T-cell (primary cell): ENCODE measurements around the gene BMP8A. TPM values are rescaled to one million over a fixed set of nuclear protein-coding genes. Genes with fewer than 3 reads are reported as not detected.
"Not testable (repeated sequence)": the region's sequence is repeated elsewhere in the genome, so short reads cannot be mapped to it uniquely, and the experiment has no call there.

Experiments used
- ATAC-seq, 4 experiments: fragments of 200-7000 bp in 3 of 4; fragments of 150-1000 bp in 1 of 4; cut with Tn5 transposase; replicated peaks in 1 of 4; 1 replicate in 3 of 4; 2 replicates in 1 of 4; pipeline ENCODE4 v1.10.0; 2021; ENCODE audit warnings: moderate library complexity in 3 of 4, mild to moderate bottlenecking in 2 of 4, moderate number of reproducible peaks in 1 of 4
- CTCF ChIA-PET, 2 donors: fragments of 300-600 bp; sonication (Branson Sonifier 250); formaldehyde crosslinking; loops; one replicate each; lab custom pipeline; 2022; ENCODE audit warnings: antibody characterized with exemption in 2 of 2; lab: Charles Lee
- POLR2A ChIA-PET, 2 donors: fragments of 300-600 bp; sonication (Branson Sonifier 250); formaldehyde crosslinking; loops; one replicate each; lab custom pipeline; 2022; ENCODE audit warnings: antibody characterized with exemption in 2 of 2; lab: Charles Lee
- DNase-seq, 35 experiments: peaks; one replicate each; pipeline versions ENCODE4 v3.0.0 to v3.0.0-alpha.2; 2013 to 2023
- H3K27ac ChIP-seq: one replicate; pipeline ENCODE4 v1.5.1; 2013; ENCODE audit warnings: low read length
- H3K27me3 ChIP-seq, 2 experiments: replicated peaks in 1 of 2; 1 replicate in 1 of 2; 2 replicates in 1 of 2; pipeline versions ENCODE4 v1.6.1 to v1.7.0; 2013; ENCODE audit warnings: low read length in 1 of 2, mixed read lengths in 1 of 2; ENCODE audit not compliant: control insufficient read depth in 2 of 2, insufficient read depth in 2 of 2; ENCODE audit errors: extremely low read depth in 1 of 2
- H3K36me3 ChIP-seq, 2 donors: 1 replicate in 1 of 2; 2 replicates in 1 of 2; pipeline versions ENCODE4 v1.6.1 to v1.7.0; 2013; ENCODE audit warnings: low read length in 1 of 2; ENCODE audit not compliant: control insufficient read depth in 2 of 2, insufficient read depth in 1 of 2; ENCODE audit errors: extremely low read depth in 1 of 2
- H3K4me1 ChIP-seq, 2 experiments: 1 replicate in 1 of 2; 2 replicates in 1 of 2; pipeline versions ENCODE4 v1.6.1 to v1.7.0; 2013; ENCODE audit warnings: low read length in 2 of 2, mixed read lengths in 1 of 2; ENCODE audit not compliant: insufficient read depth in 2 of 2, control insufficient read depth in 1 of 2; ENCODE audit errors: extremely low read depth in 1 of 2
- H3K4me3 ChIP-seq, 2 donors: 1 replicate in 1 of 2; 2 replicates in 1 of 2; pipeline versions ENCODE4 v1.5.1 to v1.7.0; 2013; ENCODE audit warnings: mild to moderate bottlenecking in 2 of 2, low read length in 1 of 2, moderate library complexity in 1 of 2; ENCODE audit not compliant: control insufficient read depth in 1 of 2; ENCODE audit errors: extremely low read depth in 1 of 2
- H3K9me3 ChIP-seq: 2 replicates; pipeline ENCODE4 v1.7.0; 2013
- H3K27ac Mint-ChIP-seq, 2 donors: one replicate each; pipeline ENCODE4 v1.8.0; 2020 to 2021; ENCODE audit warnings: mild to moderate bottlenecking in 2 of 2, mixed read lengths in 2 of 2
- H3K27me3 Mint-ChIP-seq, 2 donors: one replicate each; pipeline ENCODE4 v1.8.0; 2021 to 2022; ENCODE audit warnings: mixed read lengths in 2 of 2
- H3K36me3 Mint-ChIP-seq: one replicate; pipeline ENCODE4 v1.8.0; 2021; ENCODE audit warnings: mixed read lengths
- H3K4me1 Mint-ChIP-seq, 3 donors: one replicate each; pipeline ENCODE4 v1.8.0; 2020 to 2022; ENCODE audit warnings: mixed read lengths in 3 of 3, mild to moderate bottlenecking in 1 of 3
- H3K4me3 Mint-ChIP-seq, 3 donors: one replicate each; pipeline ENCODE4 v1.8.0; 2020 to 2022; ENCODE audit warnings: mild to moderate bottlenecking in 3 of 3, mixed read lengths in 3 of 3, moderate library complexity in 3 of 3
- H3K9me3 Mint-ChIP-seq, 3 donors: one replicate each; pipeline ENCODE4 v1.8.0; 2020 to 2022; ENCODE audit warnings: mixed read lengths in 3 of 3
- WGBS: methylation state at CpG from one replicate; pipeline ENCODE4 v1.1.5; 2013; ENCODE audit warnings: missing lambda C conversion rate; ENCODE audit not compliant: insufficient coverage; 5-methylcytosine and 5-hydroxymethylcytosine counted together
- total RNA-seq, 35 experiments: library from RNA in 6 of 35; stranded (reverse) in 6 of 35; fragments of 120-200 nt in 1 of 35; gene quantifications; one replicate each; pipeline versions ENCODE4 v1.2.1 to v1.2.4 and lab custom pipeline; 2013 to 2026

The BMP8A gene
- total RNA-seq, 5 donors from 2014 or later (not counting 1 experiment from before 2014, with no cell fraction given) = 0.38 TPM; not detected in 4

DNA sequence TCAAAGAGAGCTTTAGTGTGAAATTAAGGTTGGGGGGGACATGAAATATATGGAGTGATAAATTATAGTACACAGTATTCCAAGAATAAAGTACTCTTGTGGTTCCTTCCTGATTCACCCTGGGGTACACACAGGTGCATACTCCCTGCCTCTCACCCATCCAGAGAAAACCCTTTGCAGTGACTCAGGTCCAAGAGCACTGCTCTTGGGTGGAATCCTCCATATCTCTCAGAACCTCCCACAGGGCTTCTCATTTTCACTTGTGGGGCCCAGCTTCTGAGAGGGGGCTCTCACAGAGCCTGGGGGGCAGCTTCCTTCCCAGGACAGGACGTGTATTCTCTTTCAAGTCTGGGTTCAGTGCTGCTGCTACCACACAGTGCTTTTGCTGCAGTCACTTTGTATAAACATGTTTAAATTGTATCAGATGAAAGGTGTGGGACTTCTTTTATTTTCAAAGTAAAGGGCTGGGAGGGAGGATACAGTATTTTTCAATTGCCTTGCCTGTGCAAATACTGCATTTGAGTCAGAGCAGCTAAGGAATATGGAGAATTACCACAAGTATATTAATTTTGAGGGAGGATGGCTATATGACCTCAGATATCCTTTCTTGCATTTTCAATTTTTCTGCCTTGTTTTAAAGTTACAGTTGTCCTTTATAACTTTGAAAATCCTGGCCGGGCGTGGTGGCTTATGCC, 24.9 kb upstream of the BMP8A start:
- Histone ChIP-seq H3K27ac (no peak overlapping the region), H3K27me3 (no peaks in the 10 kb centered on the region), H3K4me3 (no peak overlapping the region), H3K36me3 (peaks cover 15 to 80% of the 10 kb centered on the region in 2 donors), H3K9me3 (no peaks in the 10 kb centered on the region), H3K4me1 (no peaks in the 10 kb centered on the region)
- ChIA-PET POLR2A (no interaction called here), CTCF (no interaction called here)
- Mint-ChIP-seq H3K4me1 (peaks cover 0 to 4% (median 0%) of the 10 kb centered on the region in 3 donors), H3K4me3 (no peak overlapping the region), H3K36me3 (peaks cover 61% of the 10 kb centered on the region), H3K27me3 (no peaks in the 10 kb centered on the region), H3K9me3 (no peaks in the 10 kb centered on the region), H3K27ac (peak overlapping the region; percentile 39 to 55)
- no peak for ATAC-seq
- no peak for DNase-seq
- WGBS = 83% methylated on average over 3 of the region's 3 CpGs

DNA sequence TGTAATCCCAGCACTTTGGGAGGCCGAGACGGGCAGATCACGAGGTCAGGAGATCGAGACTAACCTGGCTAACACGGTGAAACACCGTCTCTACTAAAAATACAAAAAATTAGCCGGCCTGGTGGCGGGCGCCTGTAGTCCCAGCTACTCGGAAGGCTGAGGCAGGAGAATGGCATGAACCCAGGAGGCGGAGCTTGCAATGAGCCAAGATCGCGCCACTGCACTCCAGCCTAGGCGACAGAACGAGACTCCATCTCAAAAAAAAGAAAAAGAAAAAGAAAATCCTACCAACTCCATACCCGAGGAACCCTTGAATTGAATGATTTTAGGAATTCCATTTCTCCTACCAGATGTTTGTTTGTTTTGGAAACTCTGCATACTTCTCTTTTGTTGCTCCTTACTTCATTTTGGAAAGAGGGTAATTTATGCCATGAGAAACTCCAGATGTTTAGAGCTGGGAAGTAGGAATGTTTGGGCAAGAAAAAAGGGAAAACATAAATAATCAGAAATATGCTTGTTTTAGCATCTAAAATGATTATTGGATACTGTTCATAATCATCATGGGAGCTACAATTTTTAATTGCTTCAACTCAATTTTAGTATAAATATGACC, 24.2 kb upstream of the BMP8A start:
- not testable (repeated sequence) for ATAC-seq, H3K27me3 ChIP-seq, H3K9me3 ChIP-seq, H3K4me1 ChIP-seq, H3K4me1 Mint-ChIP-seq, H3K4me3 Mint-ChIP-seq, H3K4me3 ChIP-seq, H3K27ac Mint-ChIP-seq, DNase-seq, H3K27me3 Mint-ChIP-seq, H3K27ac ChIP-seq, H3K9me3 Mint-ChIP-seq
- ChIA-PET POLR2A (interaction anchor here in 1 of 2 donors (0.7 kb wide), 1 partner anchor 51 kb away, joined by 3 read pairs; no protein-coding TSS in a partner anchor), CTCF (interaction anchor here in 1 of 2 donors (0.8 kb wide), 1 partner anchor 21 kb away, joined by 3 read pairs; no protein-coding TSS in a partner anchor)
- no CpG with 5 or more reads among the region's 16 CpGs for WGBS
- H3K36me3 Mint-ChIP-seq = peaks cover 59% of the 10 kb centered on the region
- peaks cover 12 to 81% of the 10 kb centered on the region in 2 donors for H3K36me3 ChIP-seq

DNA sequence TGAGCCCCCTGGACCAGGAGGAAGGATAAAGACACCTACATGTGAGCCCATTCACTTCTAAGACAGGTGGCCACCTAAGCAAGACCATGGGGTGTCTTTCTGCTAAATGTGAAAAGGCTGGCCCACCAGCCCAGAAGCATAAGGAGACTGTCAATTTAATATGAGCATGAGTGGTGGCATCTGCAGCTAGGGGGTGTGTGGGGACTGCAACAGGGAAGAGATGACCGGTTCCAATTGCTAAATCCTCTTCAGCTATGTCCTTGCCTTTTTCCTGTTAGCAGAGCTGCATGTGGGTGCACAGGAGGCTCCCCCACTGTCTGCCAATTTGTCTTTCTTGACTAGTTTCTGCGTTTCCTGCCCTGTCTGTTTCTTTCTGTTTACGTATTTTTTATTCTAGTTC, 22.3 kb upstream of the BMP8A start:
- CTCF ChIA-PET = no interaction called here
- POLR2A ChIA-PET = no interaction called here
- H3K4me3 ChIP-seq = no peak overlapping the region
- H3K36me3 ChIP-seq = peaks cover 8 to 79% of the 10 kb centered on the region in 2 donors
- H3K4me3 Mint-ChIP-seq = no peak overlapping the region
- 100% methylated on average over 2 of the region's 3 CpGs for WGBS
- no peaks in the 10 kb centered on the region for H3K27me3 Mint-ChIP-seq
- ATAC-seq = no peak
- H3K4me1 ChIP-seq = no peaks in the 10 kb centered on the region
- no peaks in the 10 kb centered on the region for H3K9me3 Mint-ChIP-seq
- H3K4me1 Mint-ChIP-seq = peaks cover 0 to 4% (median 0%) of the 10 kb centered on the region in 3 donors
- peak overlapping the region; percentile 4 to 11 for H3K27ac Mint-ChIP-seq
- no peak for DNase-seq
- no peak overlapping the region for H3K27ac ChIP-seq
- H3K36me3 Mint-ChIP-seq = peaks cover 59% of the 10 kb centered on the region
- no peaks in the 10 kb centered on the region for H3K9me3 ChIP-seq
- no peaks in the 10 kb centered on the region for H3K27me3 ChIP-seq

DNA sequence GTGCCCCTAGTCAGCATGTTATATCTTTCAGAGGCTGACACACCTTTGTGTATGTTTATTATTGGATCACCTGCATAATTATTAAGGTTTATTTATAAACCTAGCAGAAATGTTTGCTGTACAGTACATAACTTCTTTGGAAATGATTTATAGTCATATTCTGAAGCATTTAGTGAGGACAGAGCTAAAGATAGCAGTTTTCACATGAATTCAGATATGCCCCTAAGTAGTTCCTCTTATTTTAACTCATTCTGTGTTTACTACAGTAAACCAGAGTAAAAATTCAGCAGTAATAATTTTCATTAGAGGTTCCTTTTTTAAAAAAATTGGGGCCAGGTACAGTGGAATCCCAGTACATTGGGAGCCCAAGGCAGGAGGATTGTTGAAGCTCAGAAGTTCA, 21.4 kb upstream of the BMP8A start:
- Mint-ChIP-seq H3K4me1 (peaks cover 0 to 4% (median 0%) of the 10 kb centered on the region in 3 donors), H3K27ac (no peak overlapping the region), H3K4me3 (no peak overlapping the region), H3K27me3 (no peaks in the 10 kb centered on the region), H3K36me3 (peaks cover 61% of the 10 kb centered on the region), H3K9me3 (no peaks in the 10 kb centered on the region)
- no peaks in the 10 kb centered on the region for H3K4me1 ChIP-seq
- ChIA-PET CTCF (no interaction called here), POLR2A (no interaction called here)
- DNase-seq (no peak), ATAC-seq (no peak)
- H3K27me3 ChIP-seq = no peaks in the 10 kb centered on the region
- peaks cover 12 to 78% of the 10 kb centered on the region in 2 donors for H3K36me3 ChIP-seq
- no peak overlapping the region for H3K27ac ChIP-seq
- no peaks in the 10 kb centered on the region for H3K9me3 ChIP-seq
- no peak overlapping the region for H3K4me3 ChIP-seq

DNA sequence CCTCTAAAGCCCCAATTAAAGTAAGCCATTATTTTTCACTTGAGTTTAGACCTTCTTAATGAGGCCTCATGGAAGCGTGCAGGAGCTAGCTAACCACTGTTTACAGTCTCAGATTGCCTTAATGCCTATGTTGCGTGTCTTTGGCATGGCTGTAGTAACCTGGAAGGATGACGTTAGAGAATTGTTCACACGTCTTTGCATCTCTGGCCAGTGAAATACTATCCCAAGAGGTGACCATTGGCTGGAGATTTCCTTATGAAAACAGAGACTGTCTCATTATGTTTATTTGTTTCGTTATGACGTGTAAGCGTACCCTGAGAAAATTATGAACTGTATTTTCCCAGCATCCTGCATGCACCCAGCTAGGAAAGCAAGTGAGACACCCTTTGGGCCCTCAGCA, 18.6 kb upstream of the BMP8A start:
- peaks cover 0 to 4% (median 0%) of the 10 kb centered on the region in 3 donors for H3K4me1 Mint-ChIP-seq
- no peak overlapping the region for H3K4me3 ChIP-seq
- 100% methylated on average over 7 of the region's 7 CpGs for WGBS
- peaks cover 55% of the 10 kb centered on the region for H3K36me3 Mint-ChIP-seq
- no peak overlapping the region for H3K4me3 Mint-ChIP-seq
- ATAC-seq (no peak), DNase-seq (no peak)
- no peaks in the 10 kb centered on the region for H3K27me3 ChIP-seq
- no peak overlapping the region for H3K27ac Mint-ChIP-seq
- H3K27me3 Mint-ChIP-seq = no peaks in the 10 kb centered on the region
- CTCF ChIA-PET = no interaction called here
- no peaks in the 10 kb centered on the region for H3K4me1 ChIP-seq
- no peaks in the 10 kb centered on the region for H3K9me3 ChIP-seq
- H3K27ac ChIP-seq = no peak overlapping the region
- POLR2A ChIA-PET = interaction anchor here in 1 of 2 donors (1.2 kb wide), 1 partner anchor 14 kb away, joined by 3 read pairs; no protein-coding TSS in a partner anchor
- H3K36me3 ChIP-seq = peaks cover 4 to 76% of the 10 kb centered on the region in 2 donors
- H3K9me3 Mint-ChIP-seq = no peaks in the 10 kb centered on the region

DNA sequence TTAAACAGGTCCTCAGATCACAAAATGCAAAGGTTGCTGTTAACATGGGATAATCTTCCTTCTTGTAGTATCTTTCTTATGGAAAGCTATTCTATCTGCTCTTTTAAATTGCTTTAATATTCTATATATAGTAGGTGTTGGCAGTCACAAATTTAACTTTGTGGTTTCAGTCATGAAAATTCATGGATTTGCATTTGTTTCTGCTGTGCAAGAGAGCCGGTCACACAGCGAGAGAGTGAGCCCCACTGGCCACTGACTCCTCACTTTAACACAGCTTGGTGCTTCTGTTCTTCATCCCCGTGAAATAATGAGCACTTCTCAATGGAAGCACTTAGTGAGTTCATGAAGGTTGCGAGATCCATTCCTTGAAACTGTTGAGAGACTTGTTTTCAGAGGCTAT, 18.1 kb upstream of the BMP8A start:
- H3K27me3 ChIP-seq = no peaks in the 10 kb centered on the region
- Mint-ChIP-seq H3K27me3 (no peaks in the 10 kb centered on the region), H3K36me3 (peaks cover 55% of the 10 kb centered on the region), H3K4me1 (peaks cover 0 to 4% (median 0%) of the 10 kb centered on the region in 3 donors), H3K9me3 (no peaks in the 10 kb centered on the region), H3K4me3 (no peak overlapping the region), H3K27ac (no peak overlapping the region)
- H3K4me1 ChIP-seq = no peaks in the 10 kb centered on the region
- DNase-seq = no peak
- no peaks in the 10 kb centered on the region for H3K9me3 ChIP-seq
- H3K36me3 ChIP-seq = peaks cover 4 to 72% of the 10 kb centered on the region in 2 donors
- H3K27ac ChIP-seq = no peak overlapping the region
- no peak overlapping the region for H3K4me3 ChIP-seq
- ChIA-PET POLR2A (interaction anchor here in 1 of 2 donors (1.2 kb wide), 1 partner anchor 13 kb away, joined by 3 read pairs; no protein-coding TSS in a partner anchor), CTCF (no interaction called here)
- ATAC-seq = no peak
- WGBS = 100% methylated on average over 3 of the region's 4 CpGs
